GM21381 (cell line): ENCODE measurements around the gene CBFA2T2.

Source experiments
- ATAC-seq: cut with Tn5 transposase; IDR thresholded peaks from one replicate; pipeline ENCODE4 v1.9.1; 2021; ENCODE audit warnings: mild to moderate bottlenecking, moderate library complexity; ENCODE audit not compliant: unreplicated experiment

The CBFA2T2 gene

DNA sequence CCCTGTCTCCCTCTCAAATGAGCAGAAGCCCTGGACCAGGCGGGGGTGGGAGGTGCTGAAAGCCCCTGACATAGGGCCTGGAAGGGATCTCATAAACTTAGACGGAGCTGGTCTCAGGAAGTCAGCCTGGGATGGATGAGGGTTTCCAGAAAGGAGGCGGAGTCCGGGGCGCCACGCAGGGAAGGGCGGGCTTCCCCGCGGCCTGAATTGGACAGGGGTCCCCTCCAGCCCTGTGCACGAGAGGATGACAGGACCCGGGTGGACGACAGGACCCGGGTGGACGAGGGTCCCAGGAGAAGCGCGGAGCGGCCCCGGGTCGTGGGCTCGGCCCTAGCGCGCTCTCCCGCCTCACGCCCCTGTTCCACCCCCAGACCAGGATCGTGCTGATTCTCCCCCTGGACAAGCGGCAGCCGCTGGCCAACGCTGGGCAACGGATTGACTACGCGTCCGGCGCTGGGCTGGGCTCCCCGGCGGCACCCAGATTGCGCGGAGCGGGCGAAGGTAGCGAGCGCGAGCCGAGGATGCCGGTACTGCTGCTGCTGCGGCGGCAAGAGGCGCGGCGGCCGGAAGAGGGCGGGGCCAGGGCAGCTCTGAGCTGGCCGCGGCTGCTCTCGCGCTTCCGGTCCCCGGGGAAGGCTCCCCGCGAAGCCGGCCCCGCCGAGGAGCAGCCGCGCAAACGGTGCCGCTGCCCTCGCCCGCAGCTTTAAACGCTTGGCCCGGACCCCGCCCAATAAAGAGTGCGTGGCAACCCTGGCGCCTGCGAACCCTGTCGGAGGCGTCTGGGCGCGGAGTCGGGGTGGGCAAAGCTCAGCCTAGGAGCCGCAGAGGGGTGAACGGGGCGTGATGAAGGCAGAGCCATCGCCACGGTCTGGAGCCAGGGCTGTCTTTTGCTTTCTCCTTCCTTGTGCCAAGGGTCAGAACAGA, 173.5 kb downstream of the CBFA2T2 start:
- ATAC-seq: peak; percentile 46

DNA sequence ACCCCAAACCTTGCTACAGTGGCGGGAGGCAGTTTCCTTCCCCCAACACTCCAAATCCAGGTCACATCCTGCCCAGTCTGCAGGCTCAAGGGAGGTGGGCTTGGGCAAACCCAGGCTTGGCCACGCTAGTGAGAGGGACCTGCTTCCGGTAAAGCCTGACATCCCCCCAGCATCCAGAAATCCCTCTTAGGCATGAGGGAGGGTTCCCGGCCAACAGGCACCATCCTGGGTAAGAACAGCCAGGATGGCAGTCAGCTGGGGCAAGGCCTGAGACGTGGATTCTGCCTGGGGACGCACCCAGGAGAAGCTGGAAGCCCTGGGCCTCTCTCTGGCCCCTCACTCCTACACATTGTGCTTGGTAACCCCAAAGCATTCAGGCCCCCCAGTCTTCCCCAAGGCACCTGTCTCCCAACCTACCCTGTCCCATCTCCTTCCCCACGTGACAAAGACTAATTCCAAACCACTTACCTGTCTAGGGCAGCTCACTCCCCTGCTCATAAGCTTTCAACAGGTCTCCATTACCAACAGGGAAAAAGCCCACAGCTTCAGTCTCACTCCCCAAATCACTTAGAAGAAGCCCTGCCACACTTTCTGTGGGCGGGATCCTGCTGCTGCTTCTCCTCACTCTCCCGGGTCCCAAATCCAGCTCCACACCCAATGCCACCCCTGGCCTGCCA, 174.3 kb downstream of the CBFA2T2 start:
- ATAC-seq: no peak

DNA sequence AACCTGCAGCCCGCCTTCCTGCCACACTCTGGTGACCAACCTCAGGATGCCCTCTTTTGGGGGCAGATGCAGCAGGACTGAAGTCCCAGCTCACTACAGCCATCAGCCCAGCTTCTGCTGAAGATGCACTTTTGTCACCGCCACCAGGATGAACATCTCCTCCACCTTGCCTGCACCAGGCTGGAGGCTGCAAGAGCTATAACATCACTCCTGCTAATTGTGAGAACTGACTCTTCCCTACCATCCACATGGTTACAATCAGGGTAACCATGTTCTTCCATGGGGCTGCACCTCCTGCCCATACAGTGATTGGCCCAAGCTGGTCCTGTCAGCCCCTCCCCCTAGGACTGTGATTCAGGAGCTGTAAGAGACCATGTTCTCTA, 174.9 kb downstream of the CBFA2T2 start:
- no peak for ATAC-seq

DNA sequence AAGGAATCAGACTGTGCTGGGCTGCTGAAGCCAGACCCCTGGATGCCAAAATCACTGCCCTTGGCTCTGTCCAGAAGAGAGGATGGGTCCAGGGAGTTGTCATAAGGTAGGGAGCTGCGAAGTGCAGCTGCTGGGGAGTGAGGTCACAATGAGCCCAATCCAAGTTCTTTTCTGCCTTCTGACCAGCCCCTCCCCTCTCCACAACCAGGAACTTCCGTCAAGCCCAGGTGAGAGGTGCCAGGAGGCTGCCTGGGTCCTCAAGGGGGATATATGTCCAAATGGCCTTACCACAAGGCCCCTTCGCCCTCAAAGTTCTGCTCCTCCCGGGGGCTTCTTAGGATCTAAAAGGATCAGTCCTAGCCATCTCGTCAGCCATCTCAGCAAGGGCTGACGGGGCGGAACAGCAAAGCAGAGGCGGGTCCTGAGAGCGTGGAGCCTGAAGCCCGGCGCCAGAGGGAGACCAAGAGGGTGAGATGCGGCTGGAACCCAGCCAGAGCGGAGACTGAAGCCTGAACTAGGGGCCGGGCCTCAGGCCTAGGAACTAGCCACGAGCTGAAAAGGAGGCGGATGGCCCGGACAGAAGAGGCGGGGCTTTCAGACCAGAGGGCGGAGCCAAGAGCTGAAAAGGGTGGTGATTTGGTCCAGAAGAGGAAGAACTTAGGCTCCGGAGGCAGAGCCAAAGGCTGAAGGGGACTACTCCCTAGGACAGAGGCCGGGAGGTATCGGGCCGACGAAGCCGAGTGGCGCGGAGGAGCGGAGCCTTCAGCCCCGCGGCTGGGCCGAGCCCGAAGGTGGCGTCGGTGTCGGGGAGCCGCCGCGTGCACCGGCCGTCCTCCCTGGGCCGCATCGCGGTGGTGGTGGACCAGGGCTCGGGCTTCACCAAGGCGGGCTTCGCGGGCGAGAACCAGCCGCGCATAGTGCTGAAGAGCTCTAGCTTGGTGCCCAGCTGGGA, 176.7 kb downstream of the CBFA2T2 start, which contains the start of gene ACTL10:
TSS of gene ACTL10 (plus strand) at position 651 of the 952 bp plus-strand sequence. CDS start 555 bp downstream, outside the sequence.
- ATAC-seq: peak; percentile 61

DNA sequence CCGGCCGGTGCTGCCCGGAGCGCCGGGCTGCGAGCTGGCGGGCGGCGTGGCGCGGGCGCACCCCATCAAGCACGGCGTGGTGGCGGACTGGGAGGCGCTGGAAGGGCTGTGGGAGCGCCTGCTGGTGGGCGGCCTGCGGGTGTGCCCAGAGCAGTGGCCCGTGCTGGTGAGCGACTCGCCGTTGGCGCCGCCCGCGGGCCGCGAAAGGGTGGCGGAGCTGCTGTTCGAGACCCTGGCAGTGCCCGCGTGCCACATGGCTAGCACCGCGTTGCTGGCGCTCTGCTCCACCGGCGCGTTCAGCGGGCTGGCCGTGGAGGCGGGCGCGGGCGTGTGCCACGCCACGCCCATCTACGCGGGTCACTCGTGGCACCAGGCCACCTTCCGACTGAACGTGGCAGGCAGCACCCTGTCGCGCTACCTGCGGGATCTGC, 177.4 kb downstream of the CBFA2T2 start:
- peak; percentile 19 for ATAC-seq

DNA sequence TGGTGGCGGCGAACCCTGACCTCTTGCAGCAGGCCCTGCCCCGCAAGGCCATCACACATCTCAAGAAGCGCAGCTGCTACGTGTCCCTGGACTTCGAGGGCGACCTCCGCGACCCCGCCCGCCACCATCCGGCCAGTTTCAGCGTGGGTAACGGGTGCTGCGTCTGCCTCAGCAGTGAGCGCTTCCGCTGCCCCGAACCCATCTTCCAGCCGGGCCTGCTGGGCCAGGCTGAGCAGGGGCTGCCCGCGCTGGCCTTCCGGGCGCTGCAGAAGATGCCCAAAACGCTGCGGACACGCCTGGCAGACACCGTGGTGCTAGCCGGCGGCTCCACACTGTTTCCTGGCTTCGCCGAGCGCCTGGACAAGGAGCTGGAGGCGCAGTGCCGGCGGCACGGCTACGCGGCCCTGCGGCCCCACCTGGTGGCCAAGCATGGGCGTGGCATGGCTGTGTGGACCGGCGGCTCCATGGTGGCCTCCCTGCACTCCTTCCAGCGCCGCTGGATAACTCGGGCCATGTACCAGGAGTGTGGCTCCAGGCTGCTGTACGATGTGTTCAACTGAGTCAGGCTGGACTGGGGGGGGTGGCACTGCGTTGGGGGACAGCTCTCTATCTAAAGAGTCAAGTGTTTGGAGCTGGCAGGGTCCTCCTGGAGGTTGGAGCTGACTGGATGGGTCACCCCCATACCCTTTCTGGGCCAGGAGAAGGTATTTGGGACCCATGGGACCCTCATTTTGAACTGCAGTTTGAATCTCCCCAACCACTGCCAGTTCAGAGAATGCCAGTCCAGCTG, 178.0 kb downstream of the CBFA2T2 start:
- peak; percentile 33 for ATAC-seq

DNA sequence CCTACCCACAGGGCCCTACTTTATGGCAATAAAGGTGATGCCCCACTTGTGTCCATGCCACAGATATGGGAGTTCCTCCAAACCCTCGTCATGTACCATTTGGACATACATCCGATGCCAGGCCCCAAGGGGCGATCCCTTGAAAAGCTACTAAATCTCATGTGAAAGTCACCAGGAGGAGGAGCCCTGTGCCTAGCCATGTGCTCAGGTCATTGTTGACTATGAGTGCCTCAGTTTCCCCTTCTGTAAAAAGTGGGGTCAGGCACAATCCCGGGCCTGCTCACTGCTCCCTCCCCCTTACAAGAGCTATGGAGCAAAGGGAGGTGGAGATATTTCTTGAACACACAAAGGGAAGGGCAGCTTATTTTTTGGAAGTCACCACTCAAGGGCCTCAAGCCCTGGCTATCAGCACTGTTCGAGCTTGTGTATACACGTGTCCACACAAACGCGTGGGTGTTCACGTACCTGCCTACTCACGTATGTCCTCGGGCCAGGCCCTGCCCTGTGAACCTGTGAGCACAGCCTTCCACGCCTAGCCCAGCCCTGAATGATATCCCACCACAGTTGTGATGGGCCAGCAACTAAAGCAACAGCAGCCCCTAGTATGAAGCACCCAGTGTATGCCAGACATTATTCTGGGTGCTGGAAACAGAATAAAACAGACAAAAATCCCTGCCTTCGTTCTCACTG, 178.7 kb downstream of the CBFA2T2 start:
- ATAC-seq: no peak

DNA sequence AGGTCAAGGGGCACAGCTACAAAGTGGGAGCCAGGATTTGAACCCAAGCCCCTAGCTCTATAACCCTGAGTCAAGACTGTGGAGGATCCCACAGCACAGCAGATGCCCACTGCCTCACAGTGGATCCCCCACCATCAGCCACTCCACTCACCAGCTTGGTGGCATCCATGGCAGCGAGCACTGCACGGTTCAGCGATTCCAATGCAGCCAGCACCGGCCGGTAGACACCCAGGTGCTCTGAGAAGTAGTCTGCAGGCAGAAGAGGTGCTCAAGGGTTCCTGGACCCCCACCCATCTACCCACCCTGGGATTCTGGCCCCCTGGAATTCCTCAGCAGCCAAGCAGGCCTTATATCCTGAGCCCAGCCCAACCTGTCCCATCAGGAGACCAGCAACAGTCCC, 179.3 kb downstream of the CBFA2T2 start:
- no peak for ATAC-seq

DNA sequence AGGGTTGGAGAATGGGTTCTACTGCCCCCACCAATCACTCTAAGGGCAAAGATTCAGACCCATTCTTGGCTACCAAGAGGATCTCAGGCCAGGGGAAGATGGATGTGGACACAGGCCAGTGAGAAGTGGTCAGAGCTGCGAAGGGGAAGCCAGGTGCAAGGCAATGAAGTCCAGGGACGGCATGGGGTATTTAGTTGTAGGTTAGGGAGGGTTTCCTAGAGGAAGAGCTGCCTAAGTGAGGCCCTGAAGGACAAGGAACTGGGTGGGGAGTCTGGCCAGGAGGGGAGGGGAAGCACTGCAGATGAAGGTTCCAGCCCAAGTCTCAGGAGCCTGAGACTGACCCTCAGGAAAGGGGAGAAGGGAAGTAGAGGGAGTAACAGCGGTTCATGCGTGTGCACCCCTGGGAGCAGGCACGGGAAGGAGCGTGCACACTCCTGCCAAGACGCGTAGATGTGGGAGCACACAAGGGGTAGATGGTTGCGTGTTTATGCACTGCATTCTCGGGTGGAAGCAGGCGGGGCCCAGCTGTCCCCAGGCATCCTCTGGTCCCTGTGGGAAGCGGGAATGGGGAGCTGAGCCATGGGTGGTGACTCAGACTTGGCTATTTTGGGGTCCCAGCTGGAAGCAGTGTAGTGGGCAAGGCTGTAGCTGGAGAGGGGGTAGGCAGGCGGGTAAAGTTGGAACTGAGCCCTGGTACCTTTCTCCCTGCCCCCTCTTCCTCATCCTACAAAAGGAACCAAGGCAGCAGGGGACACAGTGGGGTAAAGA, 180.2 kb downstream of the CBFA2T2 start:
- ATAC-seq: no peak

DNA sequence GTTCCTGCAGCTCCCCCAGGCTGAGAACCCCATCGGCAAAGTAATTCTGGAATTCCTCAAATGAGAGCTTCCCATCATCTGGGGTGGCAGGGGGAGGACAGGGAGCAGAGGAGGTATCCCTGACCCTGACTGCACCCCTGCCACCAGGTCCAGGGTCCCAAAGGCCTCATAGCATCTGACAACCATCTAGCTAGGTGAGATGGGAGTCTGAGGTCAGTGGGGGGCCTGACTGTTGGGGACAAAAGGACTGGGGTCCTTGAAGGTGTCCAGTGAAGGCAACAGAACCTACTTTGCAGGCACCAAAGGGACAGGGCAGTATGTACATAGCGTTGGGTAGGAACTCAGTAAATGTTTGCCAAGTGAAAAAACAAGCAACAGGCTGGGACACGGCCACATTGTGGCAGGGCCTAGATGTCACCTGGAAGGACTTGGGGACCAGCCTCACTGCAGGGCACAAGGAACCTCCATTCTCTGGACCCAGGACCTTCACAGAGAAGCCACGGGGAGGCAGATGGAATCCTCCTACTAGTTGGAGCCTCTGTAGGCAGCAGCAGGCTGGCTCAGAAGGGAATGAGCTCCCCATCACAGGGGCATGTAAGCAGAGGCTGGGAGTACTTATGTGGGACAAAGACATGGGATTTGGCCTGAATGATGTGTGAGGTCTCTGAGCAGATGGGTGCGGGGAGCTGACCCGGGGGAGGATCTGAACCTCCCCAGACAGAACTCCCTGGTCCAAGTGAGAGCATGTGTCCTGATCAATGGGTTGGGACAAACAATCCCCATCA, 181.0 kb downstream of the CBFA2T2 start:
- ATAC-seq: no peak

DNA sequence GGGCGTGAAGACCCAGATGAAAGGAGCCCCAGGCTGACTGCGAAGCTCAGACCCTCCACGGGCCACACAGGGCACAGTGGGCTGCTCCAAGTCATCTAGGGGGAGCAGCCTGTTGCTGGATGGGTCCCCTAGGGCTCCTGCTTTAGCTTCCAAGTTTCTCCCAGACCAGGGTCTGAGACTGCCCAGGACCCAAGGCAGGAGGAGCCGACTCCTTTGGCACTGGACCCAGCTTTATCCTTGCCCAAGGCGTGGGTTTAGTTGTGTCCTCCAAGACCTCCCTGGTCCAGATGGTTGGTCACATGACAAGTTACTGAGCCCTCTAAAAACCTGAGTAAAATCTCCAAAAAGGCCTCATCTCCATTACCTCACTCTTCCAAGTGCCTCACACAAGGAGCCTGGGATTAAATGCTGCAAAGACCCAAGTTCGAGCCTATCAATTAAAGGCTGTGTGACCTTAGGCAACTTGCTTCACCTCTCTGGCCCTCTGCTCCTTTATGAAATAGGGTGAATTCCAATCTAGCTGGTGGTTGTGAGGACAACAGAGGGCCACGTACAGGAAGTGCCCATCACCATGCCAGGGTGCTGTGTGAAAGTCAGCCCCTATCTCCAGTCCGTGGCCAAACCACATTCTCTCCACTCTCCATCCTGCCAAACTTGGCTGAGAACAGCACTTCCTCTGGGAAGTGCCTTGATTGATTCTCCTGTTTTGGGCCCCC, 181.8 kb downstream of the CBFA2T2 start:
- no peak for ATAC-seq

DNA sequence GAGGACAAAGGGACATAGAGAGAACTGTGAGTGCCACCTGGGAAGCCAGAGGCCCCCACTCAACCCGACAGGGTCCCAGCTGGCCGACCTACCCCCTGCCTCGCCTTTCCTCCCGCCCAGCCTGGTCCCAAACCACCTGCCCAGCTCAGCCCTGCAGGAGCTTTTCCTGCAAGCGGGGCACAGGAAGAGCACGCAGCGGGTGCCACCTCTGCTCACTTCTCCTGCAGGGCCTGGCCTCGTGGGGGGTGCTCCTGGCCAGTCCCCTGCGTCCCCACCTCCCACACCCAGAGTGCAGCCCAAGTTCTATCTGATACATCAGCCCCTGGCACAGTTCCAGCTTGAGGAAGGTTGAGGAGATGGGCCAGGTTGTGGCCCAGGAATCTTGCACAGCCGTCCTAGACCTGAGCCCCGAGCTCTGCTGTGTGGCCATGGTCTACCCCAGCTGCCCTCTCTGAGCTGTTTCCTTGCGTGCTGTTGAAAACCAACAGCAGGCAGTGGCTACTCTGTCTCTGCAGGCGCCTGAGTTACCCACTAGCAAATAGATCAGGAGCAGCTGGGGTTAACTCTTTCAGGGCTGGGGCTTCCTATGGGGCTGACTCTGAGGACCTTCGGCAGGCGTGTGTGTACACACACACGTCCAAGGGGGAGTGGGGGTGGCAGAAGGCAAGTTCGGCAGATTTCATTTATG, 182.7 kb downstream of the CBFA2T2 start:
- no peak for ATAC-seq

DNA sequence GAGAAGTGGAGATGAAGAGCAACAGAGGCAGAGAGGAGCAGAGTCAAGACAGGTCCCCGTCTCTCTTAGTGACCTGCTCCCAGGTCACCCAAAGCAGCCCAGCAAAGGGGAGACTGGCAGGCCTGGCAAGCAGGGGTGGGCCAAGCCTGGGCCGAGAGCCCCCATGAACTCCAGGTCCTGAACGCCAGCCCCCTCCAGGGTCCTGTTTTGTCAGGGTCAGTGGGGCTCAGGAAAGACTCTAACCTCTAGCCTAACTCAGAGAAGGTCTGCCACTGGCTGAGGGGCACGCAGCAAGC, 183.2 kb downstream of the CBFA2T2 start:
- ATAC-seq: no peak

DNA sequence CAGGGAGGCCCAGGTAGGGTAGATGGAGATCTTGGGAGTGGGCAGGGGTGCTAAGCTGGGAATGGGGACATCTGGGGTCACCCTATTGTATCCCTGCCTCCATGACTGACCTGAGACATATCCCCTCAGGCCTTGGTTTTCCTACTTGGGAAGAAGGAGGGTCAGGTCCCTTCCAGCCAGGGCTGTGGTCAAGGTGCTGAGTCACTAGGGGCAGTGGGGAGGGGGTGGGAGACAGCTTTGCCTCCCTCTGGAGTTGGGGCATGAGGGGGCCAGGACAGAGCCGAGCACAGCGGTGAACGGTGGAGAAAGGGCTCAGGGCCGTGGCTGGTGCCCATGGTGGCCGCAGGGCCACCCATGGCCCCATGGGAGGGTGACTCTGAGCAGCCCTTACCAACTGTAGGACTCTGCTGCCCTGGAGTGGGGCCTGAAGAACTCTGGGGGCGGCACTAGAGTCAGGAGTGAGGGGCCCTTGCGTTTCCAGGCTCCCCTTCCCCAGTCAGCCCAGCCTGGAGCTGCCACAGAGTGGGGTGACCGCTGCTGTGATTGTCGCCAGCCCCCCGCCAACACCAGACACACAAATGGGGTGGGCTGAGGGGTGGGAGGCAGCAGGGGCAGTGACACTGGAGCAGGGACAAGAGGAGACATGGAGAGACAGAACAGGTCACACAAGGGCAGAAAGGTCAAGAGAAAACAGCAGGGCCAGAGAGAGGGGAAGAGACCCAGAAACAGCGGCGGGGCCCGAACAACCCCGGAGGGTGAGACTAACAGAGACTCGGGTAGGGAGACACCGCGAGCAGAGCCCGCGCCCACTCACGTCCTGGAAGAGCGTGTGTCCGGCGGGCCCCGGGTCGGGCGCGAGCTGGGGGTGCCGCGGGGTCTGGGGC, 183.8 kb downstream of the CBFA2T2 start:
- peak; percentile 36 for ATAC-seq

DNA sequence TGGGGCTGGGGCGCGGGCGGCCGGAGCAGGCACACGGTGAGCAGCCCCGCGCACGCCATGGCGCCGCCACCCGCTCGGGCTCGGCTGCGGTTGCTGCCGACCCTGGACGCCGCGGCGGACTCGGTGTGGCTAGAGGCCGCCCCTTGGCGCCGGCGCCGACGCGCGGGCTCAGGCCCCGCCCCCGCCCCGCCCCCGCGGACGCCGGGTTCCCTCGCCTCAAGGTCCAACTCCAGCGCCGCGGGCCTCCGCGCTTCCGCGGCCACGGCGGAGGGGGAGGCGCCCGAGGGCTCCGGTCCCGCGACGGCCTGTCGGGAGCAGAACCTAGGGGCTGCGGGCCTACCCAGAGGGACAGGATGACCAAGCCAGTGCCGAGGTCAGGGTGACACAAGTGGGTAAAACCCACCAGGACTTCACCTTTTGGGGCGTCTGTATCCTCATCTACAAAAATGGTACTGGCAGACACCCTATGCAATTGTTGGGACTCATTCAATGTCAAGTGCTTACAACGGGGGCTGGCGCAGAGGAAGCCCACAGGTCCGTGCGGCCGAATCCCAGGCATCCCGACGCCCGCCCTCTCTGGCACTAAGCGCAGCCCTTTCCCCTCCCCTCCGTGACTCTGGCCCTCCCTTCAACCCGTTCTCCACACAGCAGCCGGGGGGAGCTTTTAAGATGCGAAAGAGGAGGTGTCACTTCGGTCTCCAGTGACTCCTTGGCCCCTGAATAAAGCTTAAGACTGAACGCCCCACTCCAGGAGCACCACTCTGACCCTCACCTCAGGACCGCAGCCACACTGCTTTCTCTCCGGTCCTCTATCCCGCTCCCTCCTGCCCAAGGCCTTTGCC, 184.6 kb downstream of the CBFA2T2 start, which contains the start of gene NECAB3:
TSS of gene NECAB3 (minus strand) at position 135 of the 842 bp plus-strand sequence. CDS start at position 59, 76 bp downstream.
- peak; percentile 61 for ATAC-seq
